ENCODE results near the gene CREBRF. TPM values are rescaled to one million over a fixed set of nuclear protein-coding genes. Genes with fewer than 3 reads are reported as not detected.

Gene CREBRF
- total and polyA plus RNA-seq, 4 donors = 8.7 to 36.6 (median 21.8) TPM

DNA sequence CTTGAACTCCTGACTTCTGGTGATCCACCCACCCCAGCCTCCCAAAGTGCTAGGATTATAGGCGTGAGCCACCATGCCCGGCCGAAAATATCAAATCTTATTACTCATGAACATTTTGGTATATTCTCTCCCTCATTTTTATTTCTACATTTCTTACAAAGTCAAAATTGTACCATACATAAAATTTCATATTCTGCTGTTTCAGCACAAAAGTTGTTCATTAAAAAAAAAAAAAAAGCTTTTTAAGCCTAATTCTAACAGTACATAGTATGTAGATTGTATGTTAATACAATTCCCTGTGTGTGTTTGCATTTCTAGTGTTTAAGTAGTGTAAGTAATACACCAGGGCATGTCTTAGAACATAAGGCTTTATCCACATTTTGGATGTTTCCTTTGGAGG is 103.1 kb downstream of the CREBRF start:
- peaks cover 3% of the 10 kb centered on the region for H3K4me1 ChIP-seq (ENCODE audit: control insufficient read depth, insufficient read depth, low read length)
- WGBS (ENCODE audit: insufficient coverage) = no CpG with 5 or more reads among the region's 3 CpGs
- H3K36me3 ChIP-seq (ENCODE audit: control insufficient read depth, insufficient read depth, low read length) = peaks cover 78% of the 10 kb centered on the region

DNA sequence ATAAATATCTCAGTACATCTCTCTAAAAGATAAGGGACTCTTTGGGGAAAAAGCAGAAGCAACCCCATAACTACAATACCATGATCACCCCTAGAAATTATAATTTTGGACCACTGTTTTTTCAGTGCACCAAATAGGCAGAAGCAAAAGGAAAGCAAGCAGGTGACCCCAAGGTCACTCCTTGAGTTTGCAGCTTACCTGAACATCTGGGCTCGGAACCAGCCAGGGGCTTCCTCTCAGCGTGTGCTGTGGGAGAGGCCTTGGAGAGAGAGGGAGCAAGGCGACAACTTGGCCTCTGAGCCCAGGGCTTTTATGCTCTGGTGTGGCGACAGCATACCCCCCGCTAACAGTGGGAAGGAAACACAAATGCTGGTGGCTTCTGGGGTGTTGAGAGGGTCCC is 105.0 kb downstream of the CREBRF start:
- no peaks in the 10 kb centered on the region for H3K9me3 ChIP-seq (ENCODE audit: control insufficient read depth, insufficient read depth, low read length)
- peaks cover 73% of the 10 kb centered on the region for H3K36me3 ChIP-seq (ENCODE audit: control insufficient read depth, insufficient read depth, low read length)
- peaks cover 3% of the 10 kb centered on the region for H3K4me1 ChIP-seq (ENCODE audit: control insufficient read depth, insufficient read depth, low read length)
- DNase-seq (ENCODE audit: low read depth in 4 of 6, low spot score in 6 of 6) = no peak
- H3K27ac ChIP-seq (ENCODE audit: low read depth, low read length) = no peak overlapping the region
- H3K4me3 ChIP-seq (ENCODE audit: low read depth, low read length) = no peak overlapping the region
- H3K27me3 ChIP-seq (ENCODE audit: control insufficient read depth, insufficient read depth, low read length) = no peaks in the 10 kb centered on the region
- 84% methylated on average over 5 of the region's 5 CpGs for WGBS (ENCODE audit: insufficient coverage)

More for the DNA sequence above, 103.1 kb downstream of the CREBRF start:
- no peak for DNase-seq (ENCODE audit: low read depth in 4 of 6, low spot score in 6 of 6)
- H3K9me3 ChIP-seq (ENCODE audit: control insufficient read depth, insufficient read depth, low read length) = no peaks in the 10 kb centered on the region
- H3K27me3 ChIP-seq (ENCODE audit: control insufficient read depth, insufficient read depth, low read length) = no peaks in the 10 kb centered on the region
- H3K4me3 ChIP-seq (ENCODE audit: low read depth, low read length) = no peak overlapping the region
- H3K27ac ChIP-seq (ENCODE audit: low read depth, low read length) = no peak overlapping the region

DNA sequence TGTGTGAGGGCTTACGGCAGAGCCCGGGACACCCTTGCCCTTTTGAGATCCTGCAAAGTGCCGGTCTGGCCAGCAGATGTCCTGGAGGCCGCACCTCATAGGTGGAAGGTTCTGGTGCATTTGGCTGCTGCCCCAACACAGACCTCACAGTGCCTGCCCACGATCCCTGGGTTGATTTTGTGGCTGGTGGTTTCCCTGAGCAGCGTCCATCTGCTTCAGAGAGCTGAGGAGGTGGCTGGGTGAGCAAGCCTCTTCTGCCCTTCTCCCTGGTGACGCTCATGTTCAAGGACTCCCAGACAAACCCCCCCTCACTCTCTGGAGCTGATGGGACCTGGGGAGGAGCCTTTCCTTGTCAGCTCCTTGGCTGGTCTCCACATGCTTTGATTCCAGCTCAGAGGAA is 107.1 kb downstream of the CREBRF start:
- no peak overlapping the region for H3K27ac ChIP-seq (ENCODE audit: low read depth, low read length)
- no peak overlapping the region for H3K4me3 ChIP-seq (ENCODE audit: low read depth, low read length)
- no peaks in the 10 kb centered on the region for H3K4me1 ChIP-seq (ENCODE audit: control insufficient read depth, insufficient read depth, low read length)
- no peaks in the 10 kb centered on the region for H3K9me3 ChIP-seq (ENCODE audit: control insufficient read depth, insufficient read depth, low read length)
- H3K36me3 ChIP-seq (ENCODE audit: control insufficient read depth, insufficient read depth, low read length) = peaks cover 54% of the 10 kb centered on the region
- WGBS (ENCODE audit: insufficient coverage) = 66% methylated on average over 6 of the region's 7 CpGs
- no peak for DNase-seq (ENCODE audit: low read depth in 4 of 6, low spot score in 6 of 6)
- no peaks in the 10 kb centered on the region for H3K27me3 ChIP-seq (ENCODE audit: control insufficient read depth, insufficient read depth, low read length)

DNA sequence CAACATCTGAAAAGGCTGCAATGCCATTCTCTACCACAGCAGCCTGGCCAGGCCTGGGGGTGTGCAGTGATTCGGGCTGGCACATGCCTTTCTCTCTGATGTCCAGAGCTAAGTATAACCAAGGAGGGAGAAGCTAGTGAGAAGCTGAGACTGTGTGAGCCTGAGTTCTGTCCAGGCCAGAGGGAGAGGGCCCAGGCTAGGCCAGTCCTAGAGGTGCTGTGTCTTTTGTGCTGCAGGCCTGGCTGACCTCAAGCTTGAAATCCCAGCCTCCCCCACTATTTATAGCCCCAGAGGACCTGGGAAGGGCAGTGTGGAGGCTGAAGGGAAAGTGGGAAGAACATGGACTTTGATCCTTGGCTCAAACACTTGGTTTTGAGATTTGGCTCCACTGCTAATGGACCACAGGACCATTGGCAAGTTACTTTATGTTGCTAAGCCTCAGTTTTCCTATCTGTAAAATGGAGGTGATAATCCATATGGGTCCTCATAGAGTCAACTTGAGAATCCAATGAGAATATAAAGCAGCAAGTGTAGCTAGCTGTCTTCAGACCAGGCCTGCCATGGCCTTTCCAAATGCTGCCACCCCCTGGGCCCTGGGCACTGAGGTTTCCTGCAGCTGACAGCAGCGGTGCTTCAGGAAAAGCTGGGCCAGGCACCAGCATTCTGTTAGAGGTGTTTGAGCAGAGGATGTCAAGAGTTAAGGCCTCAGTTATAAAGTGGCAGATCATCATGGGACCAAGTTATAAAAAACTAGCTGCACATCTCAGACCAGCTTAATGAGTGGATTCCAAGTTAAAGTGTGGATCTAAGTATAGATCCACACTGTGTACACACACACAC is 109.2 kb downstream of the CREBRF start:
- peaks cover 40% of the 10 kb centered on the region for H3K36me3 ChIP-seq (ENCODE audit: control insufficient read depth, insufficient read depth, low read length)
- no peaks in the 10 kb centered on the region for H3K27me3 ChIP-seq (ENCODE audit: control insufficient read depth, insufficient read depth, low read length)
- 86% methylated on average over 1 of the region's 2 CpGs for WGBS (ENCODE audit: insufficient coverage)
- no peak overlapping the region for H3K4me3 ChIP-seq (ENCODE audit: low read depth, low read length)
- H3K9me3 ChIP-seq (ENCODE audit: control insufficient read depth, insufficient read depth, low read length) = no peaks in the 10 kb centered on the region
- no peak overlapping the region for H3K27ac ChIP-seq (ENCODE audit: low read depth, low read length)
- no peak for DNase-seq (ENCODE audit: low read depth in 4 of 6, low spot score in 6 of 6)
- no peaks in the 10 kb centered on the region for H3K4me1 ChIP-seq (ENCODE audit: control insufficient read depth, insufficient read depth, low read length)

DNA sequence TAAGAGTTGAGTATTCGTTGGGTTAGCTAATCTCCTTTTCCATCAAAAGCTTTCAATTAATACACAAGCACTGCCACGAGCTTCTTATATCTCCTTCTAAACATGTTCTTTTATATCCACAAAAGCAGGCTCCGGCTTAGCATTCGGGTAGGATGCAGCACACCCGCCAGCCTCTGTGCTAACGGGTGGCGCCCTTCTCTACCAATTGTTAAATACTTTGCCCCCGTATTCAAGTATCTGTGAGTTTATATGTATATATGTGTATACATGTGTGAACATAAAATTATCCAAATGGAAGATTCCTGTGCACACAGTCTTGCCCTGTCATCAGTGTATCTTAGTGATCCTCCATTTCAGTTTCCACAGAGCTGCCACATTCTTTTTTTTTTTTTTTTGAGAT is 116.0 kb downstream of the CREBRF start:
- Histone ChIP-seq H3K4me3 (ENCODE audit: low read depth, low read length) (no peak overlapping the region), H3K36me3 (ENCODE audit: control insufficient read depth, insufficient read depth, low read length) (no peaks in the 10 kb centered on the region), H3K4me1 (ENCODE audit: control insufficient read depth, insufficient read depth, low read length) (no peaks in the 10 kb centered on the region), H3K27me3 (ENCODE audit: control insufficient read depth, insufficient read depth, low read length) (no peaks in the 10 kb centered on the region), H3K27ac (ENCODE audit: low read depth, low read length) (no peak overlapping the region), H3K9me3 (ENCODE audit: control insufficient read depth, insufficient read depth, low read length) (no peaks in the 10 kb centered on the region)
- 100% methylated on average over 1 of the region's 8 CpGs for WGBS (ENCODE audit: insufficient coverage)
- no peak for DNase-seq (ENCODE audit: low read depth in 4 of 6, low spot score in 6 of 6)

DNA sequence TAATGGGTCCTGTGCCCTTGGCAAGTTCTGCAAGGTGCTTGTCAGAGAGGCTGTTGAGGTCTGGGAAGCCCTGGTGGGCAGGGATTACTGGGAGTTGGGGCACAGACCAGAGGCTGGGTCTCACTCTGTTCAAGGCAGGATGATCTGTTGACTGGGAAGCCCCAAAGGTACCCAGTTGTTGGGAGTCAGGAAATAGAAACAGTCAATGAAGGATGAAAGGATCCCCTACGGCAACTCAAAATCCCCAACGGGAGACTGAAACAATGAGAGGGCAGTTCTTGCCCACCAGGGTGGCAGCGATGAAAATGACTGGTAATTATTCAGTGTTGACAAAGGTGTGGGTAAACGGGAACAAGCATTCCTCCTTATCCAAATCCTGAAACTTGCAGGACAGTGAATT is 119.4 kb downstream of the CREBRF start:
- no peak for DNase-seq (ENCODE audit: low read depth in 4 of 6, low spot score in 6 of 6)
- no peaks in the 10 kb centered on the region for H3K9me3 ChIP-seq (ENCODE audit: control insufficient read depth, insufficient read depth, low read length)
- H3K4me3 ChIP-seq (ENCODE audit: low read depth, low read length) = no peak overlapping the region
- WGBS (ENCODE audit: insufficient coverage) = no CpG with 5 or more reads among the region's 4 CpGs
- no peaks in the 10 kb centered on the region for H3K4me1 ChIP-seq (ENCODE audit: control insufficient read depth, insufficient read depth, low read length)
- no peaks in the 10 kb centered on the region for H3K27me3 ChIP-seq (ENCODE audit: control insufficient read depth, insufficient read depth, low read length)
- no peak overlapping the region for H3K27ac ChIP-seq (ENCODE audit: low read depth, low read length)
- no peaks in the 10 kb centered on the region for H3K36me3 ChIP-seq (ENCODE audit: control insufficient read depth, insufficient read depth, low read length)

DNA sequence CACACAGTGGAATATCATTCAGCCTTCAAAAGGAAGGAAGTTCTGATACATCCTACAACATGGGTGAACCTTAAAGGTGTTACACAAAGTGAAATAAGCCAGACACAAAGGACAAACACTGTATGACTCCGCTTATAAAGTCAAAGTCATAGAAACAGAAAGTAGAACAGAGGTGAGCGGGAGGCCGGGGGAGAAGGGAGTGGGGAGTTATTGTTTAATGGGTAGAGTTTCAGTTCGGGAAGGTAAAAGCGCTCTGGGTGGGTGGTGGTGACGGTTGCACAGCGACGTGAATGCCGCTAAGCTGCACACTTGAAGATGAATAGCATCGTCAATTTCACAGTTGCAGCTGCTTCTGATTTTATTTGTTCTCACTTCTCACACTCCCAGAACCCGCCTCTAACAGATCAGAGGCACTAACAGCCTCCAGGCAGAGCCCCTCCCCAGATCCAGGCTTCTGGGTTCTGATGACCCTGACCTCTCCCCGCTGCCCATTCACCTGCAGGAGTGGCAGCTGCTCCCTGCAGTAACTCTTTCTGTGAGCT is 122.3 kb downstream of the CREBRF start:
- H3K27ac ChIP-seq (ENCODE audit: low read depth, low read length) = no peak overlapping the region
- no peak overlapping the region for H3K4me3 ChIP-seq (ENCODE audit: low read depth, low read length)
- no peak for DNase-seq (ENCODE audit: low read depth in 4 of 6, low spot score in 6 of 6)
- no peaks in the 10 kb centered on the region for H3K4me1 ChIP-seq (ENCODE audit: control insufficient read depth, insufficient read depth, low read length)
- H3K27me3 ChIP-seq (ENCODE audit: control insufficient read depth, insufficient read depth, low read length) = no peaks in the 10 kb centered on the region
- H3K9me3 ChIP-seq (ENCODE audit: control insufficient read depth, insufficient read depth, low read length) = no peaks in the 10 kb centered on the region
- 50% methylated on average over 3 of the region's 12 CpGs for WGBS (ENCODE audit: insufficient coverage)
- H3K36me3 ChIP-seq (ENCODE audit: control insufficient read depth, insufficient read depth, low read length) = no peaks in the 10 kb centered on the region

DNA sequence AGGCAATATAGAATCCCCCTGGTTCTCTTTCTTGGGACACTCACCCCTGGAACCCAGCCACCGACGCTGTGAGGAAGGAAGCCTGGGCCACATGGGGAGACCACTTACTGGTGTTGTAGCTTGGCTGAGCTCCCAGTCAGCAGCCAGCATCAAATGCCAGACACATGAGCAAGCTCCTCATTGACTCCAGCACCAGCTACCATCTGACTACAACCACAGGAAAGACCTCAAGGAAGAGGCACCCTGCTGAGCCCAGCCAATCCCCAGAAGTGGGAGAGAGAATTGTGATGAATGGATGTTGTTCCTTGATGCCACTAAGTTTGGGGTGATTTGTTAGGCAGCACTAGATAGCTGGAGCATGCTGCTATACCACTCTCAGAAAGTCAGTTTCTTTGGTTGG is 124.2 kb downstream of the CREBRF start:
- no peak for DNase-seq (ENCODE audit: low read depth in 4 of 6, low spot score in 6 of 6)
- Histone ChIP-seq H3K9me3 (ENCODE audit: control insufficient read depth, insufficient read depth, low read length) (no peaks in the 10 kb centered on the region), H3K36me3 (ENCODE audit: control insufficient read depth, insufficient read depth, low read length) (no peaks in the 10 kb centered on the region), H3K27ac (ENCODE audit: low read depth, low read length) (no peak overlapping the region), H3K4me1 (ENCODE audit: control insufficient read depth, insufficient read depth, low read length) (no peaks in the 10 kb centered on the region), H3K27me3 (ENCODE audit: control insufficient read depth, insufficient read depth, low read length) (no peaks in the 10 kb centered on the region), H3K4me3 (ENCODE audit: low read depth, low read length) (no peak overlapping the region)
- WGBS (ENCODE audit: insufficient coverage) = 88% methylated on average over 2 of the region's 2 CpGs

DNA sequence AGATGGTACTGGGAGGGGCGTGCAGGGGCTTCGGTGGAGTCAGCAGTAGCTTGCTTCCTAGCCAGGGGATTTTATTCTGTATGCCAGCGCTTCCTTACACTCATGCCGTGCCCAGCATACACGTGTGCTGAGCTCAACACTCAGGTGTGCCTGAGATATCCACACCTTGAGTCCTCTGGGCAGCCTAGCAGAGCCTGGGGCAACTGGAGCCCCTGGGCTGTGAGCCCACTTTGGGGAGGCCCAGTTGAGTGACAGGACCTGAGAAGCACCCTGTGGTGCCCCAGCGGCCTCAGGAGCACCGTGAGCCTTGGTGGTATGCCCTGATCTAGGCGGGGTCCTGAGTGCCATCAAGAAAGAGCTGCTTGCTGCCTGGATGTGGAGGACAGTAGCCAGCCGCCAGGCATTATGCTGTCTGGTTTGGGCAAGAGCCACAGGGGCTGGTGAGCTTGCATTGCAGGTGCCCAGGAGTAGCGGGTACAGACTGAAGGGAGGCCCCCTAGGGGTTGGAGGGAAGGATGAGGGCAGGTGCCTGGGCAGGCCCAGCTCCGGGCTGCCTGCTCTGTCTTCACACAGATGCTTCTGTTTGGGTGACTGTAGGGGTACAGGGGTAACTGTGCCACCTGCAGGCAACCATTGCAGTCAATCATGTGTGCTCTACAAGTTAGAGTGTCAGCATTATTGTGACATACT is 131.0 kb downstream of the CREBRF start:
- Histone ChIP-seq H3K4me1 (ENCODE audit: control insufficient read depth, insufficient read depth, low read length) (no peaks in the 10 kb centered on the region), H3K36me3 (ENCODE audit: control insufficient read depth, insufficient read depth, low read length) (no peaks in the 10 kb centered on the region), H3K9me3 (ENCODE audit: control insufficient read depth, insufficient read depth, low read length) (no peaks in the 10 kb centered on the region), H3K27me3 (ENCODE audit: control insufficient read depth, insufficient read depth, low read length) (no peaks in the 10 kb centered on the region), H3K27ac (ENCODE audit: low read depth, low read length) (no peak overlapping the region), H3K4me3 (ENCODE audit: low read depth, low read length) (no peak overlapping the region)
- 71% methylated on average over 11 of the region's 11 CpGs for WGBS (ENCODE audit: insufficient coverage)
- no peak for DNase-seq (ENCODE audit: low read depth in 4 of 6, low spot score in 6 of 6)
